MM.1S (cell line): ENCODE results near the gene GPR142.

ENCODE experiments used
- DNase-seq: peaks from one replicate; pipeline ENCODE4 v3.0.0-alpha.2; 2015
- H2AFZ ChIP-seq: fragments of 300-600 bp; sonication (generic); 2 replicates; pipeline ENCODE4 v1.6.0; 2016; ENCODE audit warnings: antibody characterized with exemption, low read length
- H3F3A ChIP-seq: fragments of 300-600 bp; sonication (generic); 2 replicates; pipeline ENCODE4 v1.6.1; 2016; ENCODE audit warnings: mild to moderate bottlenecking, antibody characterized with exemption, low read length, moderate library complexity, mixed read lengths; ENCODE audit not compliant: insufficient read depth
- H3K27ac ChIP-seq: fragments of 300-600 bp; sonication (generic); 2 replicates; pipeline ENCODE4 v1.5.1; 2016; ENCODE audit warnings: mild to moderate bottlenecking, low read length
- H3K27me3 ChIP-seq: fragments of 300-600 bp; sonication (generic); replicated peaks from 2 replicates; pipeline ENCODE4 v1.6.0; 2016; ENCODE audit warnings: low read length; ENCODE audit not compliant: insufficient read depth
- H3K36me3 ChIP-seq: fragments of 300-600 bp; sonication (generic); replicated peaks from 2 replicates; pipeline ENCODE4 v1.6.1; 2016; ENCODE audit warnings: mild to moderate bottlenecking, low read length, mixed read lengths; ENCODE audit not compliant: insufficient read depth
- H3K4me1 ChIP-seq: fragments of 300-600 bp; sonication (generic); 2 replicates; pipeline ENCODE4 v1.6.1; 2016; ENCODE audit warnings: low read length, mixed read lengths
- H3K4me2 ChIP-seq: fragments of 300-600 bp; sonication (generic); 2 replicates; pipeline ENCODE4 v1.6.0; 2016; ENCODE audit warnings: low read depth, low read length
- H3K4me3 ChIP-seq: fragments of 300-600 bp; sonication (generic); 2 replicates; pipeline ENCODE4 v1.5.1; 2016; ENCODE audit warnings: low read length, mixed read lengths
- H3K79me2 ChIP-seq: fragments of 300-600 bp; sonication (generic); 2 replicates; pipeline ENCODE4 v1.6.1; 2016; ENCODE audit warnings: mixed run types, low read length, mixed read lengths
- H3K9ac ChIP-seq: fragments of 300-600 bp; sonication (generic); 2 replicates; pipeline ENCODE4 v1.6.1; 2016; ENCODE audit warnings: low read length, mixed read lengths
- H3K9me2 ChIP-seq: fragments of 300-600 bp; sonication (generic); replicated peaks from 2 replicates; pipeline ENCODE4 v1.6.1; 2016; ENCODE audit warnings: mild to moderate bottlenecking, low read length, mixed read lengths; ENCODE audit not compliant: insufficient read depth
- H3K9me3 ChIP-seq: fragments of 300-600 bp; sonication (generic); replicated peaks from 2 replicates; pipeline ENCODE4 v1.6.1; 2016; ENCODE audit warnings: mild to moderate bottlenecking, low read length, mixed read lengths; ENCODE audit not compliant: insufficient read depth
- H4K20me1 ChIP-seq: fragments of 300-600 bp; sonication (generic); 2 replicates; pipeline ENCODE4 v1.6.1; 2016; ENCODE audit warnings: mild to moderate bottlenecking, low read length, moderate library complexity, mixed read lengths; ENCODE audit not compliant: insufficient read depth
- CTCF ChIP-seq: fragments of 300-600 bp; sonication (generic); IDR thresholded peaks from 2 replicates; pipeline ENCODE4 v1.5.1; 2016; ENCODE audit warnings: antibody characterized with exemption, low read length, mixed read lengths
- EZH2 ChIP-seq: fragments of 300-600 bp; sonication (generic); optimal IDR thresholded peaks from 2 replicates; pipeline ENCODE3; 2017; ENCODE audit warnings: low read depth, mild to moderate bottlenecking, antibody characterized with exemption, low read length, mixed read lengths
- EZH2phosphoT487 ChIP-seq: fragments of 300-600 bp; sonication (generic); IDR thresholded peaks from 2 replicates; pipeline ENCODE4 v1.6.1; 2018; ENCODE audit warnings: antibody characterized with exemption, low read length

GPR142 gene

DNA sequence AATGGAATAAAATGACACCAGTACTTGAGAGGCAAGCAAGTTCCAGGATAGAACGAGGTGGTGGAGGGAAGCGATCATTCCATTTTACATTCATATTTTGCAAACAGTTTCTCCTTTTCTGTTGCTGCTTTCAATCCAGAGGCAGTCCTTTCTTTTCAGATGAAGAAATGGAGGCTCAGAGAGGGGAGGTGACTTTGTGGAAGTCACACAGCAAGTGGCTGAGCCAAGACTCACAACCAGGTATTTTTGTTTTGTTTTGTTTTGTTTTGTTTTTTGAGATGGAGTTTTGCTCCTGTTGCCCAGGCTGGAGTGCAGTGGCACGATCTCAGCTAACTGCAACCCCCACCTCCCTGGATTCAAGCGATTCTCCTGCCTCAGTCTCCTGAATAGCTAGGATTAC is 29.3 kb downstream of the GPR142 start:
- no peak for DNase-seq
- Histone ChIP-seq H3F3A (no peaks in the 10 kb centered on the region), H3K4me3 (no peak overlapping the region), H3K4me1 (no peaks in the 10 kb centered on the region), H4K20me1 (no peaks in the 10 kb centered on the region), H2AFZ (no peak overlapping the region), H3K9me2 (no peaks in the 10 kb centered on the region), H3K4me2 (no peak overlapping the region), H3K27me3 (peaks cover 74% of the 10 kb centered on the region), H3K36me3 (no peaks in the 10 kb centered on the region), H3K9me3 (no peaks in the 10 kb centered on the region), H3K27ac (no peak overlapping the region), H3K79me2 (no peaks in the 10 kb centered on the region), H3K9ac (no peak overlapping the region)
- TF ChIP-seq EZH2phosphoT487 (no peak), CTCF (no peak), EZH2 (no peak)

DNA sequence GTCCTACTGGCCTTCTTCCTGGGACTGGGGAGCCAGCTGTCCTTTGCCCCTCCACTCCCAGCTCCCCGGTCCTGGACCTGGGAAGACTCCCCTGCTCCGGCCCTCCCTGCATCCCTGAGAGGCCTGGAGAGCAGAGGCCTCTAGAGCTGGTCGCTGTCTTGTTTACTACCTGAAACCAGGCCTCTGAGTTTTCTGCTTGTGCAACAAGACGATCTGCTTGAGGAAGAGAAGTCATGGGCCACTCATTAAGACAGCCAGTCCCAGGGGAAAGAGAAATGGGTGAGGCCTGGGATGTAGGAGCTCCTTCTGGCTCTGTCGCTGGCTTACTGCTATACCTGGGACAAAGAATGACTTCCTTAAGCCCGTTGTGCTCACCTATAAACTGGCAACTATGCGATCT is 34.7 kb downstream of the GPR142 start:
- no peak for DNase-seq
- Histone ChIP-seq H3K79me2 (no peaks in the 10 kb centered on the region), H3K4me3 (no peak overlapping the region), H3K9me2 (no peaks in the 10 kb centered on the region), H3K27me3 (peaks cover 80% of the 10 kb centered on the region), H4K20me1 (no peaks in the 10 kb centered on the region), H3K36me3 (no peaks in the 10 kb centered on the region), H3K4me2 (no peak overlapping the region), H3F3A (no peaks in the 10 kb centered on the region), H3K9ac (no peak overlapping the region), H2AFZ (no peak overlapping the region), H3K4me1 (no peaks in the 10 kb centered on the region), H3K9me3 (no peaks in the 10 kb centered on the region), H3K27ac (no peak overlapping the region)
- TF ChIP-seq CTCF (no peak), EZH2phosphoT487 (no peak), EZH2 (no peak)

GRCh38 chr17:74403512-74404137 is 36.3 kb downstream of the GPR142 start:
- Histone ChIP-seq H3K27me3 (peaks cover 81% of the 10 kb centered on the region), H2AFZ (no peak overlapping the region), H3F3A (no peaks in the 10 kb centered on the region), H3K9ac (no peak overlapping the region), H3K4me1 (no peaks in the 10 kb centered on the region), H3K36me3 (no peaks in the 10 kb centered on the region), H3K9me3 (no peaks in the 10 kb centered on the region), H3K27ac (no peak overlapping the region), H3K79me2 (no peaks in the 10 kb centered on the region), H3K4me2 (no peak overlapping the region), H4K20me1 (no peaks in the 10 kb centered on the region), H3K9me2 (no peaks in the 10 kb centered on the region), H3K4me3 (no peak overlapping the region)
- no peak for DNase-seq
- TF ChIP-seq EZH2: no peak
- no peak for TF ChIP-seq EZH2phosphoT487
- TF ChIP-seq CTCF: no peak
